Measurements from ENCODE around the gene RBM38. TPM values are rescaled to one million over a fixed set of nuclear protein-coding genes. Genes with fewer than 3 reads are reported as not detected.
"Not testable (repeated sequence)": the region's sequence is repeated elsewhere in the genome, so short reads cannot be mapped to it uniquely, and the experiment has no call there.

RBM38 gene
- total RNA-seq, result 100 to 1,000 TPM; 101 to 107 TPM
- 94.4 TPM for polyA plus RNA-seq

- DNase-seq, result peak; percentile 65 to 80 (median 69)
- ChIA-PET CTCF (interaction anchor here (0.9 to 4.8 kb wide), 15 partner anchors 9 to 229 kb away, joined by 3 to 46 read pairs (median 5); no protein-coding TSS in a partner anchor), POLR2A (interaction anchor here (0.6 to 3.1 kb wide), 6 partner anchors 7 to 319 kb away, joined by 3 to 33 read pairs (median 6); partner anchors contain the start of gene PMEPA1)
- H3K4me3 ChIP-seq (ENCODE audit: low read length), result peak within 1 kb of the TSS; percentile 96
- peaks cover 6 to 41% (median 12%) of the 10 kb centered on the region in 3 donors for H3K36me3 Mint-ChIP-seq
- H3K27me3 ChIP-seq (ENCODE audit: insufficient read depth, low read length, poor library complexity, severe bottlenecking), result no peaks in the 10 kb centered on the region
- peaks cover 0 to 5% of the 10 kb centered on the region in 2 donors for H3K27me3 Mint-ChIP-seq
- H3K27ac ChIP-seq (ENCODE audit: low read depth, low read length), result peak within 1 kb of the TSS; percentile 96
- peaks cover 0 to 2% (median 0%) of the 10 kb centered on the region in 5 donors for H3K9me3 Mint-ChIP-seq
- H3K4me1 ChIP-seq (ENCODE audit: insufficient read depth, low read length), result peaks cover 45% of the 10 kb centered on the region
- peak within 1 kb of the TSS; percentile 90 to 100 (median 99) for H3K27ac Mint-ChIP-seq
- H3K36me3 ChIP-seq (ENCODE audit: insufficient read depth, low read length), result peaks cover 28% of the 10 kb centered on the region
- H3K4me1 Mint-ChIP-seq, result peaks cover 42 to 55% (median 43%) of the 10 kb centered on the region in 3 donors
- H3K9me3 ChIP-seq (ENCODE audit: low read length), result no peaks in the 10 kb centered on the region
- peak within 1 kb of the TSS; percentile 88 to 99 (median 94) for H3K4me3 Mint-ChIP-seq
These were observed at the start of gene RBM38 for GRCh38 chr20:57390604-57391438. TSS of gene RBM38 (plus strand) at chr20:57391396. CDS start at chr20:57391582, 186 bp downstream.

DNA sequence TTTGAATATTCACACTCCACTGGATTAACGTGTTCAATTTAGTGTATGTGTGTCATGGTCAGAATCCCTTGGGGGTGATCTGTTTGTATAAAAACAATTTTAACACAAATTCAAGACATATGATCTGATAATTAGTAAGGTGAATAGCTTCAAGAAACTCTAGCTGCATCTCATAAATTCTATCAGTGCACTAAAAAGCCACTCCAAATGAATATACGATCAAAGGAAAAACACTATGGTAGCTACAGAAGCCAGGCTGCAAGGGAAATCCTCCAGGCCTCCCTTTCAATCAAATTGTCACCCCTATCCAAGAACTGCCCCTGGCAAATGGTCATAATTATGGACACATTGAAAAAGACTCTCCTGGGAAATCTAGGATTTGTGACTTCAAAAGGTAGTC is 49.5 kb upstream of the RBM38 start:
- no peaks in the 10 kb centered on the region for H3K9me3 Mint-ChIP-seq
- Histone ChIP-seq H3K36me3 (ENCODE audit: insufficient read depth, low read length) (no peaks in the 10 kb centered on the region), H3K4me3 (ENCODE audit: low read length) (no peak overlapping the region), H3K27me3 (ENCODE audit: insufficient read depth, low read length, poor library complexity, severe bottlenecking) (peaks cover 3% of the 10 kb centered on the region), H3K4me1 (ENCODE audit: insufficient read depth, low read length) (no peaks in the 10 kb centered on the region), H3K27ac (ENCODE audit: low read depth, low read length) (no peak overlapping the region), H3K9me3 (ENCODE audit: low read length) (no peaks in the 10 kb centered on the region)
- H3K36me3 Mint-ChIP-seq, result no peaks in the 10 kb centered on the region
- ChIA-PET CTCF (no interaction called here), POLR2A (no interaction called here)
- H3K4me3 Mint-ChIP-seq, result no peak overlapping the region
- H3K4me1 Mint-ChIP-seq, result no peaks in the 10 kb centered on the region
- H3K27me3 Mint-ChIP-seq, result peaks cover 6 to 37% of the 10 kb centered on the region in 2 donors
- no peak for DNase-seq
- no peak overlapping the region for H3K27ac Mint-ChIP-seq

DNA sequence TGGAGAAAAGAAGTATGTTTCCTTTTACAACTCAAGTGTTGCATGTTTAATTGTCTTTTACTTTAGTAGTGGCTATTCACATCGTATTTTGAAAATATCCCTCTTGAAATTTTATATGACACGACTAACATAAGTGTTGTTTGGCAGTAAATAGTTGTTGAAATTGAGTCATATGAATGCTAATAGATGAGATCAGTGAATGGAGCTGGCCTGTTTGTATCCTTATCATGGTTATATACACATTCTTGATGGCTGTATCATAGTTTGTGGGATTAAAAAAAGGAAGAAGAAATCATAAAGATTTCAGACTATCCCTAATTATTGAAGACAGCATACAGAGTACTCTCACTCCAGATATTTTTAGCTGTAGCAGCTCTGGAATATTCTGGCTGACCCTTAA is 48.4 kb upstream of the RBM38 start:
- no peak overlapping the region for H3K27ac ChIP-seq (ENCODE audit: low read depth, low read length)
- H3K4me3 Mint-ChIP-seq, result no peak overlapping the region
- CTCF ChIA-PET, result no interaction called here
- POLR2A ChIA-PET, result no interaction called here
- DNase-seq, result no peak
- H3K27ac Mint-ChIP-seq, result peak overlapping the region in 1 of 8 donors; percentile 7
- peaks cover 6 to 30% of the 10 kb centered on the region in 2 donors for H3K27me3 Mint-ChIP-seq
- H3K9me3 ChIP-seq (ENCODE audit: low read length), result no peaks in the 10 kb centered on the region
- peaks cover 3% of the 10 kb centered on the region for H3K27me3 ChIP-seq (ENCODE audit: insufficient read depth, low read length, poor library complexity, severe bottlenecking)
- no peaks in the 10 kb centered on the region for H3K9me3 Mint-ChIP-seq
- no peaks in the 10 kb centered on the region for H3K36me3 Mint-ChIP-seq
- H3K36me3 ChIP-seq (ENCODE audit: insufficient read depth, low read length), result no peaks in the 10 kb centered on the region
- H3K4me1 Mint-ChIP-seq, result no peaks in the 10 kb centered on the region
- no peaks in the 10 kb centered on the region for H3K4me1 ChIP-seq (ENCODE audit: insufficient read depth, low read length)
- H3K4me3 ChIP-seq (ENCODE audit: low read length), result no peak overlapping the region

DNA sequence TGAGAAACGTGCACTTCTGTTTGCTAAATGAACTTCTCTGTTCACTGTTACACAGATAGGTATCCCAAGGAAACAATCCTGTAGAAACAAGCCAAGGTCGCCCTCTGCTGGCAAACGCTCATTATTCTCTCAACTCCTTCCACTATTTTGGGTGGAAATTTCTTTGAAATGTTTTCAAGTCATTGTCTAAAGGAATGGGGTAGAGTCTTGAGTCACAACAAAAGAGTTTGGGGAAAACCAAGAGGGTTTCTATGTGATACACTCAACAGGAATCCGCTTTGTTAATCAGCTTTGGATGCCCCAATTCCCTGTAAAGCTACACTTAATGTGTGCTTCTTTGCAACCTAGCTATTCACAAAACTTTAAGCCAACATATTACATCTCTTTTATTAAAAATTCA is 44.7 kb upstream of the RBM38 start:
- Histone ChIP-seq H3K27me3 (ENCODE audit: insufficient read depth, low read length, poor library complexity, severe bottlenecking) (no peaks in the 10 kb centered on the region), H3K9me3 (ENCODE audit: low read length) (no peaks in the 10 kb centered on the region), H3K27ac (ENCODE audit: low read depth, low read length) (no peak overlapping the region), H3K4me1 (ENCODE audit: insufficient read depth, low read length) (peaks cover under 1% of the 10 kb centered on the region), H3K36me3 (ENCODE audit: insufficient read depth, low read length) (no peaks in the 10 kb centered on the region), H3K4me3 (ENCODE audit: low read length) (no peak overlapping the region)
- ChIA-PET POLR2A (no interaction called here), CTCF (interaction anchor here (0.8 to 3.1 kb wide), 6 partner anchors 9 to 796 kb away, joined by 3 to 10 read pairs (median 4); no protein-coding TSS in a partner anchor)
- Mint-ChIP-seq H3K4me3 (peak overlapping the region in 1 of 7 donors; percentile 19), H3K27ac (no peak overlapping the region), H3K4me1 (peaks cover 4 to 10% (median 7%) of the 10 kb centered on the region in 3 donors), H3K27me3 (peaks cover 7 to 21% of the 10 kb centered on the region in 2 donors), H3K9me3 (no peaks in the 10 kb centered on the region), H3K36me3 (peaks cover 0 to 3% (median 0%) of the 10 kb centered on the region in 3 donors)
- DNase-seq, result peak; percentile 33 to 70 (median 49)

- H3K4me1 Mint-ChIP-seq, result peaks cover 13 to 19% (median 16%) of the 10 kb centered on the region in 3 donors
- peak overlapping the region in 1 of 7 donors; percentile 92 for H3K4me3 Mint-ChIP-seq
- H3K9me3 ChIP-seq (ENCODE audit: low read length), result no peaks in the 10 kb centered on the region
- H3K27me3 ChIP-seq (ENCODE audit: insufficient read depth, low read length, poor library complexity, severe bottlenecking), result no peaks in the 10 kb centered on the region
- ChIA-PET CTCF (interaction anchor here (1.2 to 3.1 kb wide), 4 partner anchors 8 to 797 kb away, joined by 3 to 10 read pairs (median 5); no protein-coding TSS in a partner anchor), POLR2A (no interaction called here)
- H3K27me3 Mint-ChIP-seq, result peaks cover 4 to 12% of the 10 kb centered on the region in 2 donors
- peaks cover 0 to 10% (median 3%) of the 10 kb centered on the region in 3 donors for H3K36me3 Mint-ChIP-seq
- no peaks in the 10 kb centered on the region for H3K9me3 Mint-ChIP-seq
- H3K36me3 ChIP-seq (ENCODE audit: insufficient read depth, low read length), result no peaks in the 10 kb centered on the region
- no peak overlapping the region for H3K4me3 ChIP-seq (ENCODE audit: low read length)
- peaks cover 10% of the 10 kb centered on the region for H3K4me1 ChIP-seq (ENCODE audit: insufficient read depth, low read length)
- no peak overlapping the region for H3K27ac ChIP-seq (ENCODE audit: low read depth, low read length)
- no peak for DNase-seq
- H3K27ac Mint-ChIP-seq, result peak overlapping the region in 1 of 8 donors; percentile 89
These were observed 43.8 kb upstream of the RBM38 start for GRCh38 chr20:57347393-57347792.

DNA sequence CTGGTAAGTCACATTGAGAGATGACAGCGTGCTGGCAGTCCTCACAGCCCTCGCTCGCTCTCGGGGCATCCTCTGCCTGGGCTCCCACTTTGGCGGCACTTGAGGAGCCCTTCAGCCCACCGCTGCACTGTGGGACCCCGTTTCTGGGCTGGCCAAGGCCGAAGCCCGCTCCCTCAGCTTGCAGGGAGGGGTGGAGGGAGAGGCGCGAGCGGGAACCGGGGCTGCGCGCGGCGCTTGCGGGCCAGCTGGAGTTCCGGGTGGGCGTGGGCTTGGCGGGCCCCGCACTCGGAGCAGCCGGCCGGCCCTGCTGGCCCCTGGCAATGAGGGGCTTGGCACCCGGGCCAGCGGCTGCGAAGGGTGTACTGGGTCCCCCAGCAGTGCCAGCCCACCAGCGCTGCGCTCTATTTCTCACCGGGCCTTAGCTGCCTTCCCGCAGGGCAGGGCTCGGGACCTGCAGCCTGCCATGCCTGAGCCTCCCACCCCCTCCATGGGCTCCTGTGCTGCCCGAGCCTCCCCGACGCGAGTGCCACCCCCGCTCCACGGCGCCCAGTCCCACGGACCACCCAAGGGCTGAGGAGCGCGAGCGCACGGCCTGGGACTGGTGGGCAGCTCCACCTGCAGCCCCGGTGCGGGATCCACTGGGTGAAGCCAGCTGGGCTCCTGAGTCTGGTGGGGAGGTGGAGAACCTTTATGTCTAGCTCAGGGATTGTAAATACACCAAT is 42.8 kb upstream of the RBM38 start:
- H3K4me3 ChIP-seq (ENCODE audit: low read length); H3K27me3 ChIP-seq (ENCODE audit: insufficient read depth, low read length, poor library complexity, severe bottlenecking); H3K27ac ChIP-seq (ENCODE audit: low read depth, low read length); H3K9me3 ChIP-seq (ENCODE audit: low read length); H3K9me3 Mint-ChIP-seq; DNase-seq; H3K27me3 Mint-ChIP-seq; POLR2A ChIA-PET; H3K36me3 ChIP-seq (ENCODE audit: insufficient read depth, low read length): not testable (repeated sequence)
- H3K27ac Mint-ChIP-seq, result peak overlapping the region in 1 of 8 donors; percentile 89
- peaks cover 0 to 17% (median 3%) of the 10 kb centered on the region in 3 donors for H3K36me3 Mint-ChIP-seq
- H3K4me1 ChIP-seq (ENCODE audit: insufficient read depth, low read length), result peaks cover 17% of the 10 kb centered on the region
- H3K4me1 Mint-ChIP-seq, result peaks cover 21 to 29% (median 26%) of the 10 kb centered on the region in 3 donors
- CTCF ChIA-PET, result interaction anchor here (1.0 to 3.1 kb wide), 7 partner anchors 8 to 798 kb away, joined by 3 to 10 read pairs (median 4); no protein-coding TSS in a partner anchor
- peak overlapping the region in 2 of 7 donors; percentile 25 to 92 for H3K4me3 Mint-ChIP-seq

- H3K9me3 Mint-ChIP-seq; H3K4me3 ChIP-seq (ENCODE audit: low read length); DNase-seq; H3K9me3 ChIP-seq (ENCODE audit: low read length); POLR2A ChIA-PET; H3K27ac ChIP-seq (ENCODE audit: low read depth, low read length); H3K27me3 ChIP-seq (ENCODE audit: insufficient read depth, low read length, poor library complexity, severe bottlenecking); H3K27me3 Mint-ChIP-seq: not testable (repeated sequence)
- H3K4me3 Mint-ChIP-seq, result peak overlapping the region in 6 of 7 donors; percentile 16 to 77 (median 68)
- peaks cover 17% of the 10 kb centered on the region for H3K4me1 ChIP-seq (ENCODE audit: insufficient read depth, low read length)
- peak overlapping the region in 6 of 8 donors; percentile 22 to 90 (median 60) for H3K27ac Mint-ChIP-seq
- CTCF ChIA-PET, result interaction anchor here (1.0 to 3.1 kb wide), 6 partner anchors 9 to 798 kb away, joined by 3 to 10 read pairs (median 4); no protein-coding TSS in a partner anchor
- H3K36me3 Mint-ChIP-seq, result peaks cover 0 to 24% (median 3%) of the 10 kb centered on the region in 3 donors
- peaks cover 23 to 35% (median 33%) of the 10 kb centered on the region in 3 donors for H3K4me1 Mint-ChIP-seq
- H3K36me3 ChIP-seq (ENCODE audit: insufficient read depth, low read length), result peaks cover 12% of the 10 kb centered on the region
These were observed 42.1 kb upstream of the RBM38 start for GRCh38 chr20:57348922-57349574.

Data from CD8-positive, alpha-beta memory T cell (primary cell).